SW 1271 (cell line): ENCODE measurements around the gene BBS4.

Experiments used
- DNase-seq, 2 experiments: peaks; one replicate each; lab custom pipeline; 2025; lab: John Stamatoyannopoulos, UW

The BBS4 gene

GRCh38 chr15:72760590-72761260, 74.7 kb downstream of the BBS4 start:
- no peak for DNase-seq

- no peak for DNase-seq
These were observed 78.6 kb downstream of the BBS4 start for GRCh38 chr15:72764656-72765055.

- no peak for DNase-seq
These were observed 80.0 kb downstream of the BBS4 start for GRCh38 chr15:72766025-72766424.

- no peak for DNase-seq
These were observed 80.8 kb downstream of the BBS4 start for GRCh38 chr15:72766780-72767179.

GRCh38 chr15:72770673-72771328, 84.8 kb downstream of the BBS4 start:
- DNase-seq, result no peak

GRCh38 chr15:72771329-72771725, 85.3 kb downstream of the BBS4 start:
- DNase-seq, result no peak

- DNase-seq, result no peak
These were observed 88.8 kb downstream of the BBS4 start for GRCh38 chr15:72774696-72775383.

GRCh38 chr15:72778796-72779195, 92.8 kb downstream of the BBS4 start:
- no peak for DNase-seq

- no peak for DNase-seq
These were observed 95.6 kb downstream of the BBS4 start for GRCh38 chr15:72781631-72782030.

GRCh38 chr15:72782274-72783003, 96.4 kb downstream of the BBS4 start:
- DNase-seq, result no peak

- DNase-seq, result peak in 1 of 2 experiments; percentile 52
These were observed 97.1 kb downstream of the BBS4 start for GRCh38 chr15:72783004-72783639.

- peak; percentile 83 to 98 for DNase-seq
These were observed 97.8 kb downstream of the BBS4 start, which contains the start of gene ADPGK for GRCh38 chr15:72783640-72784455. Gene ADPGK, minus strand, starts transcription at chr15:72783758. Its CDS starts 67 bp downstream, at chr15:72783691.

- DNase-seq, result no peak
These were observed 98.5 kb downstream of the BBS4 start for GRCh38 chr15:72784456-72784876.

- DNase-seq, result no peak
These were observed 99.4 kb downstream of the BBS4 start for GRCh38 chr15:72785432-72785831.

GRCh38 chr15:72785841-72786240, 99.8 kb downstream of the BBS4 start:
- no peak for DNase-seq

- DNase-seq, result no peak
These were observed 100.2 kb downstream of the BBS4 start for GRCh38 chr15:72786242-72786641.

- DNase-seq, result no peak
These were observed 100.8 kb downstream of the BBS4 start for GRCh38 chr15:72786676-72787345.

GRCh38 chr15:72787526-72787925, 101.5 kb downstream of the BBS4 start:
- DNase-seq, result no peak
